ENCODE measurements around the gene ZNF319. TPM values are rescaled to one million over a fixed set of nuclear protein-coding genes. Genes with fewer than 3 reads are reported as not detected.

ZNF319 gene
- total and polyA plus RNA-seq, 2 of the 8 experiments (the other 6 are each of a cell fraction or from before 2014, with no cell fraction given) = 3.3 to 5.5 TPM

GRCh38 chr16:58025351-58026138, 25.1 kb upstream of the ZNF319 start, which contains the start of gene MMP15 (continued):
- TF ChIP-seq KDM4A (IDR thresholded peaks at IDR 0.05; ENCODE audit: low read depth, low read length, severe bottlenecking) (peak; percentile 87), CBX8 (IDR thresholded peaks at IDR 0.05; ENCODE audit: borderline replicate concordance, low read depth, low read length) (no peak), CTCF (IDR thresholded peaks at IDR 0.05; ENCODE audit: control extremely low read depth in 1 of 3, insufficient read depth in 1 of 3, low read depth in 1 of 3, low read length in 3 of 3) (no peak), POU5F1 (IDR thresholded peaks at IDR 0.05; ENCODE audit: low read depth, low read length) (no peak), TAF1 (IDR thresholded peaks at IDR 0.05; ENCODE audit: low read depth, low read length) (peak; percentile 53), CHD1 (IDR thresholded peaks at IDR 0.05; ENCODE audit: low read depth, low read length) (no peak), MAFK (IDR thresholded peaks at IDR 0.05; ENCODE audit: low read depth, low read length) (no peak), JUN (IDR thresholded peaks at IDR 0.05; ENCODE audit: low read depth, low read length) (no peak), KDM1A (IDR thresholded peaks at IDR 0.05; ENCODE audit: borderline replicate concordance, low read length) (no peak), E2F6 (IDR thresholded peaks at IDR 0.05) (no peak), SAP30 (IDR thresholded peaks at IDR 0.05; ENCODE audit: insufficient read depth, insufficient replicate concordance, low read length) (no peak), SP2 (IDR thresholded peaks at IDR 0.05; ENCODE audit: low read length) (no peak), POLR2AphosphoS5 (IDR thresholded peaks at IDR 0.05; ENCODE audit: low read depth, low read length) (no peak; the same call in 1 of the 2 replicates), ATF3 (IDR thresholded peaks at IDR 0.05; ENCODE audit: insufficient read depth, low read depth, low read length) (no peak), SRF (IDR thresholded peaks at IDR 0.05; ENCODE audit: low read depth, low read length) (no peak), BRCA1 (IDR thresholded peaks at IDR 0.05; ENCODE audit: low read depth, low read length) (no peak), ASH2L (IDR thresholded peaks at IDR 0.05; ENCODE audit: low read length) (no peak), CREB1 (IDR thresholded peaks at IDR 0.05) (peak; percentile 73), ATF2 (IDR thresholded peaks at IDR 0.05; ENCODE audit: low read length) (no peak), TCF12 (IDR thresholded peaks at IDR 0.05; ENCODE audit: low read depth, low read length) (peak; percentile 85)
